Upper lobe of left lung (tissue), 4 donors: Measurements from ENCODE around the gene EPHB2.

Experiments
- CTCF ChIP-seq, 6 experiments: fragments of 450-650 bp in 4 of 6; fragments of 200-600 bp in 2 of 6; sonication (generic) in 2 of 6; IDR thresholded peaks; one replicate each; pipeline ENCODE4 v1.5.1; 2016 to 2019; ENCODE audit warnings: antibody characterized with exemption in 6 of 6
- POLR2A ChIP-seq, 4 donors: fragments of 450-650 bp; IDR thresholded peaks; one replicate each; pipeline ENCODE4 v1.5.1; 2016 to 2017; ENCODE audit warnings: antibody characterized with exemption in 4 of 4, mild to moderate bottlenecking in 2 of 4
- POLR2AphosphoS5 ChIP-seq, 2 donors: sonication (generic); formaldehyde crosslinking; IDR thresholded peaks; one replicate each; pipeline ENCODE4 v1.5.1; 2017; ENCODE audit warnings: antibody characterized with exemption in 2 of 2

- no peak for TF ChIP-seq CTCF (IDR thresholded peaks at IDR 0.05)
- no peak for TF ChIP-seq POLR2A (IDR thresholded peaks at IDR 0.05)
- no peak for TF ChIP-seq POLR2AphosphoS5 (IDR thresholded peaks at IDR 0.05)
Observed at GRCh38 chr1:22915231-22915630, 204.6 kb downstream of the EPHB2 start.
